Neural cell (in vitro differentiated cells): Measurements from ENCODE around the gene GALNT10.

Experiments used
- EZH2 ChIP-seq: fragments of 200-600, 300-800 bp; shearing (Covaris generic), sonication (generic); IDR thresholded peaks from 2 replicates; pipeline ENCODE4 v1.6.1; 2014; ENCODE audit warnings: antibody characterized with exemption, low read length, borderline replicate concordance, mild to moderate bottlenecking; ENCODE audit not compliant: insufficient read depth, poor library complexity, severe bottlenecking
- POLR2AphosphoS5 ChIP-seq: IDR thresholded peaks from 2 replicates; pipeline ENCODE4 v1.6.1; 2012
- TF ChIP-seq, protein P1 (sequence below): fragments of 450-650 bp; IDR thresholded peaks from 2 replicates; pipeline ENCODE4 v1.5.1; 2014; ENCODE audit warnings: antibody characterized with exemption, mild to moderate bottlenecking, moderate library complexity; ENCODE audit not compliant: poor library complexity, severe bottlenecking
- TF ChIP-seq, protein P2 (sequence below): IDR thresholded peaks from 2 replicates; pipeline ENCODE4 v1.6.1; 2012; ENCODE audit warnings: borderline replicate concordance

DNA sequence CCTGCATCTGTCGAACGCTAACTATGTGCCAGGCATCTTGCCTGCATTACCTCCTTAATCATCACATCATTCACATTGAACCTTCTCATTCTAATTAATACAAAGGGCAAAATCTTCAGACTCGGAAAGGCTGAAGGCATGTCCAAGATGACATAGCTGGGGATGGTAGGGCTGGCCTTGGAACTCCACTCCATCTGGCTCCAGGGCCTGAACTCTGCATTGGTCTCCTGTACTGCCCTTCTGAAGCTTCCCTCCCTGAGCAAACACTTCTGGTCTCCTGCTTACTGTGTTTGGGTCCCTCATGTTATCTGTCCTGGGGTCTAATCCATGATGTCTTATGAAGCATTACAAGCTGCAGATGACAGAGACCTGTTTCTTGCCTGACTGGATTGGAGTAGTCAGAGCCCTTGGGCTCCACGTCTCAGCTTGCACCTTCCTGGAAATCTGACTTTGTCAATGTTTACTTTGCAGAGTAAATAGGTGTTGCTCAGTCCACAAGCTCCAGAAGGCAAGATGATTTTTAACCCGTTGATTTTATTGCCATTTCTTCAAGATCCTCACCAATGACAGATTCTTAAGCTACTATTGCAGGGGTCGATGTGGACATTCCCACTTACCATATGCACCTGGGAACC is 106.1 kb downstream of the GALNT10 start:
- TF ChIP-seq, protein P1, sequence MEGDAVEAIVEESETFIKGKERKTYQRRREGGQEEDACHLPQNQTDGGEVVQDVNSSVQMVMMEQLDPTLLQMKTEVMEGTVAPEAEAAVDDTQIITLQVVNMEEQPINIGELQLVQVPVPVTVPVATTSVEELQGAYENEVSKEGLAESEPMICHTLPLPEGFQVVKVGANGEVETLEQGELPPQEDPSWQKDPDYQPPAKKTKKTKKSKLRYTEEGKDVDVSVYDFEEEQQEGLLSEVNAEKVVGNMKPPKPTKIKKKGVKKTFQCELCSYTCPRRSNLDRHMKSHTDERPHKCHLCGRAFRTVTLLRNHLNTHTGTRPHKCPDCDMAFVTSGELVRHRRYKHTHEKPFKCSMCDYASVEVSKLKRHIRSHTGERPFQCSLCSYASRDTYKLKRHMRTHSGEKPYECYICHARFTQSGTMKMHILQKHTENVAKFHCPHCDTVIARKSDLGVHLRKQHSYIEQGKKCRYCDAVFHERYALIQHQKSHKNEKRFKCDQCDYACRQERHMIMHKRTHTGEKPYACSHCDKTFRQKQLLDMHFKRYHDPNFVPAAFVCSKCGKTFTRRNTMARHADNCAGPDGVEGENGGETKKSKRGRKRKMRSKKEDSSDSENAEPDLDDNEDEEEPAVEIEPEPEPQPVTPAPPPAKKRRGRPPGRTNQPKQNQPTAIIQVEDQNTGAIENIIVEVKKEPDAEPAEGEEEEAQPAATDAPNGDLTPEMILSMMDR: no peak
- no peak for TF ChIP-seq POLR2AphosphoS5
- TF ChIP-seq, protein P2, sequence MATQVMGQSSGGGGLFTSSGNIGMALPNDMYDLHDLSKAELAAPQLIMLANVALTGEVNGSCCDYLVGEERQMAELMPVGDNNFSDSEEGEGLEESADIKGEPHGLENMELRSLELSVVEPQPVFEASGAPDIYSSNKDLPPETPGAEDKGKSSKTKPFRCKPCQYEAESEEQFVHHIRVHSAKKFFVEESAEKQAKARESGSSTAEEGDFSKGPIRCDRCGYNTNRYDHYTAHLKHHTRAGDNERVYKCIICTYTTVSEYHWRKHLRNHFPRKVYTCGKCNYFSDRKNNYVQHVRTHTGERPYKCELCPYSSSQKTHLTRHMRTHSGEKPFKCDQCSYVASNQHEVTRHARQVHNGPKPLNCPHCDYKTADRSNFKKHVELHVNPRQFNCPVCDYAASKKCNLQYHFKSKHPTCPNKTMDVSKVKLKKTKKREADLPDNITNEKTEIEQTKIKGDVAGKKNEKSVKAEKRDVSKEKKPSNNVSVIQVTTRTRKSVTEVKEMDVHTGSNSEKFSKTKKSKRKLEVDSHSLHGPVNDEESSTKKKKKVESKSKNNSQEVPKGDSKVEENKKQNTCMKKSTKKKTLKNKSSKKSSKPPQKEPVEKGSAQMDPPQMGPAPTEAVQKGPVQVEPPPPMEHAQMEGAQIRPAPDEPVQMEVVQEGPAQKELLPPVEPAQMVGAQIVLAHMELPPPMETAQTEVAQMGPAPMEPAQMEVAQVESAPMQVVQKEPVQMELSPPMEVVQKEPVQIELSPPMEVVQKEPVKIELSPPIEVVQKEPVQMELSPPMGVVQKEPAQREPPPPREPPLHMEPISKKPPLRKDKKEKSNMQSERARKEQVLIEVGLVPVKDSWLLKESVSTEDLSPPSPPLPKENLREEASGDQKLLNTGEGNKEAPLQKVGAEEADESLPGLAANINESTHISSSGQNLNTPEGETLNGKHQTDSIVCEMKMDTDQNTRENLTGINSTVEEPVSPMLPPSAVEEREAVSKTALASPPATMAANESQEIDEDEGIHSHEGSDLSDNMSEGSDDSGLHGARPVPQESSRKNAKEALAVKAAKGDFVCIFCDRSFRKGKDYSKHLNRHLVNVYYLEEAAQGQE: no peak
- no peak for TF ChIP-seq EZH2
